K562 (cell line): ENCODE results near the gene SEMA3A. TPM values are rescaled to one million over a fixed set of nuclear protein-coding genes. Genes with fewer than 3 reads are reported as not detected.

ENCODE experiments used
- ATAC-seq: fragments of 200-7000 bp; cut with Tn5 transposase; 3 replicates; pipeline ENCODE4 v1.9.1; 2020; ENCODE audit warnings: moderate library complexity
- BruUV-seq: library from RNA; stranded (reverse); fragments of 400-500 nt; replicated peaks from 2 replicates; lab custom pipeline; 2021; lab: Mats Ljungman, UMichigan
- CTCF ChIA-PET: fragments of 300-600 bp; formaldehyde crosslinking; extraction: SDS; loops from one replicate; lab custom pipeline; 2021; ENCODE audit warnings: low intra/inter-chr PET ratio; lab: Yijun Ruan, JAX
- POLR2A ChIA-PET: fragments of 300-600, 350-650 bp; sonication (Branson Sonifier 250); formaldehyde crosslinking; extraction: SDS; loops from one replicate; lab custom pipeline; 2021; ENCODE audit warnings: antibody characterized with exemption, inconsistent platforms; lab: Yijun Ruan, JAX
- DNase-seq, 4 experiments: peaks; one replicate each; pipeline versions ENCODE4 v3.0.0 to v3.0.0-alpha.2; 2011 to 2018; ENCODE audit warnings: low spot score in 3 of 4, mixed read lengths in 3 of 4; ENCODE audit errors: extremely low read depth in 1 of 4
- FAIRE-seq: peaks from 2 replicates; lab custom pipeline; 2011; peaks lifted over from hg19 to GRCh38; lab: Jason Lieb, UNC
- H2AFZ ChIP-seq: 2 replicates; pipeline ENCODE4 v1.6.0; 2011; ENCODE audit warnings: low read depth, low read length, control low read depth, inconsistent platforms
- H3K27ac ChIP-seq: fragments of 200-600 bp; 3 replicates; pipeline ENCODE4 v1.8.0; 2011; ENCODE audit warnings: low read depth, mild to moderate bottlenecking, control low read depth, inconsistent platforms, low read length, moderate library complexity, mixed read lengths; ENCODE audit errors: extremely low read depth
- H3K27me3 ChIP-seq, 2 experiments: fragments of 300-600 bp in 1 of 2; 2 replicates in 1 of 2; 3 replicates in 1 of 2; pipeline versions ENCODE4 v1.6.0 to v1.8.0; 2011; ENCODE audit warnings: inconsistent platforms in 2 of 2, low read length in 2 of 2, mild to moderate bottlenecking in 1 of 2, mixed read lengths in 1 of 2, moderate library complexity in 1 of 2; ENCODE audit not compliant: control insufficient read depth in 2 of 2, insufficient read depth in 2 of 2
- H3K36me3 ChIP-seq: fragments of 300-600 bp; 3 replicates; pipeline ENCODE4 v1.8.0; 2011; ENCODE audit warnings: mild to moderate bottlenecking, low read length, inconsistent platforms; ENCODE audit not compliant: control insufficient read depth, insufficient read depth
- H3K4me1 ChIP-seq, 2 experiments: fragments of 200-600 bp in 1 of 2; replicated peaks in 1 of 2; 2 replicates in 1 of 2; 3 replicates in 1 of 2; pipeline versions ENCODE4 v1.5.1 to v1.8.0; 2011; ENCODE audit warnings: inconsistent platforms in 2 of 2, low read length in 2 of 2, mild to moderate bottlenecking in 1 of 2, mixed read lengths in 1 of 2, moderate library complexity in 1 of 2; ENCODE audit not compliant: control insufficient read depth in 2 of 2, insufficient read depth in 2 of 2
- H3K4me2 ChIP-seq: 2 replicates; pipeline ENCODE4 v1.6.1; 2011; ENCODE audit warnings: low read length, control low read depth, inconsistent platforms, mixed read lengths; ENCODE audit not compliant: insufficient read depth
- H3K4me3 ChIP-seq: fragments of 200-600 bp; sonication (generic), shearing (Covaris generic); 2 replicates; pipeline ENCODE4 v1.5.1; 2016; ENCODE audit warnings: control low read depth, inconsistent platforms
- H3K79me2 ChIP-seq: fragments of 200-600 bp; 3 replicates; pipeline ENCODE4 v1.8.0; 2011; ENCODE audit warnings: low read length, inconsistent platforms; ENCODE audit not compliant: control insufficient read depth, insufficient read depth
- H3K9ac ChIP-seq, 2 experiments: 2 replicates each; pipeline versions ENCODE4 v1.6.0 to v1.6.1; 2011; ENCODE audit warnings: low read depth in 2 of 2, low read length in 2 of 2, control low read depth in 1 of 2, inconsistent platforms in 1 of 2, mild to moderate bottlenecking in 1 of 2, mixed read lengths in 1 of 2; ENCODE audit not compliant: insufficient read depth in 1 of 2
- H3K9me1 ChIP-seq: one replicate; pipeline ENCODE4 v1.6.0; 2011; ENCODE audit warnings: inconsistent platforms, mild to moderate bottlenecking, low read length, moderate library complexity; ENCODE audit not compliant: control insufficient read depth, insufficient read depth
- H3K9me3 ChIP-seq: replicated peaks from 2 replicates; pipeline ENCODE4 v1.5.1; 2011; ENCODE audit warnings: low read depth, low read length, inconsistent platforms; ENCODE audit not compliant: control insufficient read depth, insufficient read depth
- H4K20me1 ChIP-seq: replicated peaks from 2 replicates; pipeline ENCODE4 v1.6.1; 2011; ENCODE audit warnings: low read length, inconsistent platforms, mixed read lengths; ENCODE audit not compliant: control insufficient read depth, insufficient read depth
- CHD2 ChIP-seq: IDR thresholded peaks from 2 replicates; pipeline ENCODE4 v1.6.1; 2011; ENCODE audit warnings: low read depth, low read length
- FIP1L1 ChIP-seq: fragments of 200-400 bp; formaldehyde crosslinking; IDR thresholded peaks from 2 replicates; pipeline ENCODE4 v1.6.1; 2018; ENCODE audit warnings: mild to moderate bottlenecking, low read depth, low read length; ENCODE audit not compliant: poor library complexity, severe bottlenecking
- MIER1 ChIP-seq: fragments of 450-650 bp; IDR thresholded peaks from 2 replicates; pipeline ENCODE4 v1.6.1; 2016; ENCODE audit warnings: antibody characterized with exemption, mild to moderate bottlenecking, low read depth
- TFE3 ChIP-seq: fragments of 450-650 bp; formaldehyde crosslinking; IDR thresholded peaks from 2 replicates; pipeline ENCODE4 v1.4.0; 2020; ENCODE audit warnings: mild to moderate bottlenecking, mixed read lengths
- ZNF121 ChIP-seq: sonication (generic); formaldehyde crosslinking; conservative IDR thresholded peaks from 2 replicates; pipeline ENCODE4 v1.8.0; 2022; ENCODE audit warnings: missing genetic modification reagents
- ZNF184 ChIP-seq: sonication (generic); formaldehyde crosslinking; IDR thresholded peaks from 2 replicates; pipeline ENCODE4 v1.5.0; 2020; ENCODE audit warnings: missing genetic modification reagents
- ZNF3 ChIP-seq: fragments of 250-450 bp; sonication (Bioruptor Pico); IDR thresholded peaks from 2 replicates; pipeline ENCODE4 v1.5.0; 2021; ENCODE audit warnings: mild to moderate bottlenecking, moderate library complexity
- WGBS: fragments of 100-300 bp; shearing (Covaris generic); methylation state at CpG from one replicate; pipeline ENCODE4 v1.1.6; 2016; ENCODE audit warnings: low coverage, mixed read lengths; ENCODE audit not compliant: insufficient coverage; ENCODE audit errors: missing lambda C conversion rate; 5-methylcytosine and 5-hydroxymethylcytosine counted together
- in situ Hi-C: fragments of 300-500 bp; cut with MboI; formaldehyde crosslinking; loops from 4 replicates; pipeline ENCODE4 v1.15.0; 2018; ENCODE audit warnings: inconsistent platforms, mixed read lengths
- intact Hi-C: fragments of 100-400 bp; cut with micrococcal nuclease; formaldehyde crosslinking; loops from 2 replicates; pipeline ENCODE4 v1.14.2; 2022
- polyA plus RNA-seq, 8 experiments: library from polyadenylated mRNA; depleted of rRNA in 4 of 8; stranded (reverse) in 5 of 8; unstranded in 3 of 8; fragments of >200 nt; fragmentation: Nextera tagmentation in 2 of 8; fragmentation: Illumina TruSeq in 1 of 8; extraction: Ambion mirVana in 2 of 8; extraction: Trizol in 1 of 8; gene quantifications; 2 replicates each; pipeline versions ENCODE4 v1.2.1 to v1.2.3, GENCODE V29; 2011 to 2014; ENCODE audit warnings: inconsistent platforms in 1 of 8, missing spikeins in 1 of 8
- total RNA-seq, 7 experiments: library from RNA; depleted of rRNA in 6 of 7; stranded (reverse); fragments of >200 nt in 6 of 7; fragmentation: Illumina TruSeq in 2 of 7; extraction: Trizol in 2 of 7; gene quantifications; 2 replicates each; pipeline versions ENCODE4 v1.2.1 to v1.2.3, GENCODE V29; 2011 to 2021; ENCODE audit warnings: low replicate concordance in 1 of 7
- TF ChIP-seq, protein P1 (sequence below), 2 experiments: IDR thresholded peaks; 2 replicates each; pipeline ENCODE4 v1.6.1; 2011; ENCODE audit warnings: borderline replicate concordance in 1 of 2, control low read depth in 1 of 2, low read depth in 1 of 2, low read length in 1 of 2, mild to moderate bottlenecking in 1 of 2, mixed read lengths in 1 of 2, moderate library complexity in 1 of 2; ENCODE audit not compliant: insufficient read depth in 1 of 2, insufficient read length in 1 of 2, poor library complexity in 1 of 2, severe bottlenecking in 1 of 2; ENCODE audit errors: extremely low read depth in 1 of 2

Gene SEMA3A
- total and polyA plus RNA-seq, 9 of the 15 experiments (the other 6 are each of a cell fraction or from before 2014, with no cell fraction given) = 0.36 to 3.0 (median 1.1) TPM

- POLR2A ChIA-PET = no interaction called here
- FAIRE-seq = no peak
- in situ Hi-C loops = loop anchor here (25.0 kb wide), 1 partner anchor 1082 kb away; no protein-coding TSS in a partner anchor
Observed at GRCh38 chr7:83930262-83930661, 264.3 kb downstream of the SEMA3A start.

More at GRCh38 chr7:83930262-83930661, 264.3 kb downstream of the SEMA3A start:
- H4K20me1 ChIP-seq = no peaks in the 10 kb centered on the region
- ATAC-seq = no peak
- BruUV-seq = no TSS peak
- H3K36me3 ChIP-seq = no peaks in the 10 kb centered on the region
- CTCF ChIA-PET = no interaction called here
- H3K9me1 ChIP-seq = no peaks in the 10 kb centered on the region
- no peaks in the 10 kb centered on the region for H3K9me3 ChIP-seq
- H3K79me2 ChIP-seq = no peaks in the 10 kb centered on the region
- WGBS = 3% methylated on average over 2 of the region's 2 CpGs
- no peaks in the 10 kb centered on the region for H3K27me3 ChIP-seq
- no peak overlapping the region for H3K4me3 ChIP-seq
- no peak overlapping the region for H3K9ac ChIP-seq
- TF ChIP-seq MIER1 (no peak), ZNF121 (no peak), ZNF3 (no peak), FIP1L1 (no peak), CHD2 (no peak), ZNF184 (no peak), TFE3 (CRISPR knock-in tag) (no peak)
- TF ChIP-seq, protein P1, sequence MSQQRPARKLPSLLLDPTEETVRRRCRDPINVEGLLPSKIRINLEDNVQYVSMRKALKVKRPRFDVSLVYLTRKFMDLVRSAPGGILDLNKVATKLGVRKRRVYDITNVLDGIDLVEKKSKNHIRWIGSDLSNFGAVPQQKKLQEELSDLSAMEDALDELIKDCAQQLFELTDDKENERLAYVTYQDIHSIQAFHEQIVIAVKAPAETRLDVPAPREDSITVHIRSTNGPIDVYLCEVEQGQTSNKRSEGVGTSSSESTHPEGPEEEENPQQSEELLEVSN (IDR thresholded peaks at IDR 0.05; ENCODE audit: borderline replicate concordance in 1 of 2, extremely low read depth in 1 of 2, insufficient read depth in 1 of 2, insufficient read length in 1 of 2, low read depth in 1 of 2, low read length in 1 of 2, poor library complexity in 1 of 2, severe bottlenecking in 1 of 2) = no peak
- H3K4me1 ChIP-seq = no peaks in the 10 kb centered on the region
- no peak for DNase-seq
- H3K4me2 ChIP-seq = no peak overlapping the region
- H2AFZ ChIP-seq = no peak overlapping the region
- H3K27ac ChIP-seq = no peak overlapping the region
- intact Hi-C loops = loop anchor here (10.0 kb wide), 1 partner anchor 1925 kb away; no protein-coding TSS in a partner anchor
